Endodermal cell (in vitro differentiated cells): ENCODE data around the gene TNFSF10. TPM values are rescaled to one million over a fixed set of nuclear protein-coding genes. Genes with fewer than 3 reads are reported as not detected.

Source experiments
- DNase-seq: peaks from one replicate; pipeline ENCODE4 v3.0.0-alpha.2; 2017
- H3K27ac ChIP-seq: 2 replicates; pipeline ENCODE4 v1.5.1; 2013; ENCODE audit warnings: mild to moderate bottlenecking, low read depth, low read length, moderate library complexity
- H3K27me3 ChIP-seq: 2 replicates; pipeline ENCODE4 v1.6.1; 2013; ENCODE audit warnings: mild to moderate bottlenecking, low read length, moderate library complexity; ENCODE audit not compliant: insufficient read depth, control insufficient read depth, poor library complexity, severe bottlenecking
- H3K36me3 ChIP-seq: 2 replicates; pipeline ENCODE4 v1.7.0; 2013; ENCODE audit warnings: mild to moderate bottlenecking, low read length, moderate library complexity; ENCODE audit not compliant: control insufficient read depth, insufficient read depth
- H3K4me1 ChIP-seq: one replicate; pipeline ENCODE4 v1.7.0; 2013; ENCODE audit warnings: low read length; ENCODE audit not compliant: control insufficient read depth, insufficient read depth
- H3K4me3 ChIP-seq: 2 replicates; pipeline ENCODE4 v1.5.1; 2013; ENCODE audit warnings: mild to moderate bottlenecking, low read length, moderate library complexity
- H3K9ac ChIP-seq: 2 replicates; pipeline ENCODE4 v1.6.1; 2013; ENCODE audit warnings: mild to moderate bottlenecking, low read length, moderate library complexity; ENCODE audit not compliant: poor library complexity, severe bottlenecking; ENCODE audit errors: extremely low read depth
- H3K9me3 ChIP-seq: 2 replicates; pipeline ENCODE4 v1.6.1; 2013; ENCODE audit warnings: mild to moderate bottlenecking, low read length, moderate library complexity; ENCODE audit not compliant: control insufficient read depth
- H3K27ac Mint-ChIP-seq: 2 replicates; pipeline ENCODE4 v1.8.0; 2020; ENCODE audit warnings: mixed read lengths
- H3K27me3 Mint-ChIP-seq: 2 replicates; pipeline ENCODE4 v1.8.0; 2021; ENCODE audit warnings: mild to moderate bottlenecking, mixed read lengths; ENCODE audit not compliant: insufficient read depth
- H3K36me3 Mint-ChIP-seq: 2 replicates; pipeline ENCODE4 v1.8.0; 2020; ENCODE audit warnings: low read depth, mixed read lengths
- H3K4me1 Mint-ChIP-seq: 2 replicates; pipeline ENCODE4 v1.8.0; 2020; ENCODE audit warnings: mixed read lengths
- H3K4me3 Mint-ChIP-seq: 2 replicates; pipeline ENCODE4 v1.8.0; 2020; ENCODE audit warnings: mild to moderate bottlenecking, moderate library complexity, mixed read lengths
- H3K9me3 Mint-ChIP-seq: 2 replicates; pipeline ENCODE4 v1.8.0; 2020; ENCODE audit warnings: mild to moderate bottlenecking, mixed read lengths
- WGBS, 2 experiments: methylation state at CpG; one replicate each; pipeline versions ENCODE4 v1.1.5 to v1.1.7; 2013; ENCODE audit warnings: missing lambda C conversion rate in 2 of 2, mixed read lengths in 1 of 2; ENCODE audit not compliant: insufficient coverage in 1 of 2, insufficient read length in 1 of 2; 5-methylcytosine and 5-hydroxymethylcytosine counted together
- total RNA-seq, 2 donors: library from RNA; stranded (reverse); fragmentation: NEBNext Ultra II Directional in 1 of 2; extraction: Animal tissue kit (Norgen Biotek cat#: 25700) in 1 of 2; gene quantifications; 2 replicates in 1 of 2; 3 replicates in 1 of 2; pipeline ENCODE4 v1.2.1, GENCODE V29; 2021
- TF ChIP-seq, protein P1 (sequence below): fragments of 200-600 bp; sonication (generic); conservative IDR thresholded peaks from 2 replicates; pipeline ENCODE4 v1.5.0; 2021; ENCODE audit warnings: antibody characterized with exemption, mild to moderate bottlenecking

TNFSF10 gene
- total RNA-seq, 2 donors from 2014 or later: 0.51 TPM; not detected in 1

DNA sequence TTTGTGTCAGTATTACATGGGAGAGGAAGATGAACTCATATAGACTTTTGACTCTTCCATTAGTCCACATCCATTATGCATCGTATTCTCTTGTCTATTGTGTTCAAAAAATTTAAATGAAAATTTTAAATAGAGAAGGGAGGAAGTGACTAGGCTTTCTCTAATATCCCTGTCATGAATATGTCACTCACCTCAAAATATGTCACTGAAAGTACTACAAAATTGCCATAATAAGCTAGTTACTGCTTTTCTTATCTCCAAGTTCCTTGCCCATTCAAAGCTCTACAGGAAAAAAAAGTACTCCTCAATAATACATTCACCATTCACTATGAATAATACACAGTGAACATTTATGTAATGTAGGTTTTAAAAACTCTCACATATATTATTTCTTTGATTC lies 52.6 kb downstream of the TNFSF10 start:
- H3K27ac Mint-ChIP-seq: no peak overlapping the region
- Histone ChIP-seq H3K27me3 (no peaks in the 10 kb centered on the region), H3K9me3 (peaks cover 11% of the 10 kb centered on the region), H3K27ac (no peak overlapping the region), H3K4me3 (no peak overlapping the region), H3K9ac (no peak overlapping the region), H3K4me1 (peaks cover 4% of the 10 kb centered on the region), H3K36me3 (no peaks in the 10 kb centered on the region)
- TF ChIP-seq, protein P1, sequence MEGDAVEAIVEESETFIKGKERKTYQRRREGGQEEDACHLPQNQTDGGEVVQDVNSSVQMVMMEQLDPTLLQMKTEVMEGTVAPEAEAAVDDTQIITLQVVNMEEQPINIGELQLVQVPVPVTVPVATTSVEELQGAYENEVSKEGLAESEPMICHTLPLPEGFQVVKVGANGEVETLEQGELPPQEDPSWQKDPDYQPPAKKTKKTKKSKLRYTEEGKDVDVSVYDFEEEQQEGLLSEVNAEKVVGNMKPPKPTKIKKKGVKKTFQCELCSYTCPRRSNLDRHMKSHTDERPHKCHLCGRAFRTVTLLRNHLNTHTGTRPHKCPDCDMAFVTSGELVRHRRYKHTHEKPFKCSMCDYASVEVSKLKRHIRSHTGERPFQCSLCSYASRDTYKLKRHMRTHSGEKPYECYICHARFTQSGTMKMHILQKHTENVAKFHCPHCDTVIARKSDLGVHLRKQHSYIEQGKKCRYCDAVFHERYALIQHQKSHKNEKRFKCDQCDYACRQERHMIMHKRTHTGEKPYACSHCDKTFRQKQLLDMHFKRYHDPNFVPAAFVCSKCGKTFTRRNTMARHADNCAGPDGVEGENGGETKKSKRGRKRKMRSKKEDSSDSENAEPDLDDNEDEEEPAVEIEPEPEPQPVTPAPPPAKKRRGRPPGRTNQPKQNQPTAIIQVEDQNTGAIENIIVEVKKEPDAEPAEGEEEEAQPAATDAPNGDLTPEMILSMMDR: no peak
- no peaks in the 10 kb centered on the region for H3K27me3 Mint-ChIP-seq
- H3K4me1 Mint-ChIP-seq: peaks cover 9% of the 10 kb centered on the region
- no peak for DNase-seq
- peaks cover 12% of the 10 kb centered on the region for H3K9me3 Mint-ChIP-seq
- WGBS, 2 experiments: no CpG with 5 or more reads among the region's 1 CpG
- H3K4me3 Mint-ChIP-seq: no peak overlapping the region
- no peaks in the 10 kb centered on the region for H3K36me3 Mint-ChIP-seq

- Histone ChIP-seq H3K4me3 (no peak overlapping the region), H3K27me3 (no peaks in the 10 kb centered on the region), H3K9ac (no peak overlapping the region), H3K36me3 (no peaks in the 10 kb centered on the region), H3K9me3 (peaks cover 10% of the 10 kb centered on the region), H3K27ac (no peak overlapping the region), H3K4me1 (peaks cover 4% of the 10 kb centered on the region)
- 86% methylated on average over 2 of the region's 2 CpGs; no CpG with 5 or more reads in 1 of the 2 experiments for WGBS, 2 experiments
- Mint-ChIP-seq H3K27me3 (no peaks in the 10 kb centered on the region), H3K27ac (no peak overlapping the region), H3K9me3 (peaks cover 12% of the 10 kb centered on the region), H3K36me3 (no peaks in the 10 kb centered on the region), H3K4me3 (no peak overlapping the region), H3K4me1 (peaks cover 9% of the 10 kb centered on the region)
- DNase-seq: no peak
- TF ChIP-seq, protein P1: no peak
These were observed 55.9 kb downstream of the TNFSF10 start for GRCh38 chr3:172467170-172467824.

- H3K9me3 ChIP-seq: peaks cover 4% of the 10 kb centered on the region
- Mint-ChIP-seq H3K36me3 (no peaks in the 10 kb centered on the region), H3K27ac (no peak overlapping the region), H3K9me3 (peaks cover 6% of the 10 kb centered on the region), H3K4me1 (peaks cover 9% of the 10 kb centered on the region), H3K4me3 (no peak overlapping the region), H3K27me3 (no peaks in the 10 kb centered on the region)
- no peak overlapping the region for H3K9ac ChIP-seq
- peak overlapping the region; percentile 51 for H3K4me3 ChIP-seq
- peaks cover 4% of the 10 kb centered on the region for H3K4me1 ChIP-seq
- TF ChIP-seq, protein P1: no peak
- H3K27ac ChIP-seq: no peak overlapping the region
- H3K36me3 ChIP-seq: no peaks in the 10 kb centered on the region
- no peak for DNase-seq
- H3K27me3 ChIP-seq: no peaks in the 10 kb centered on the region
- WGBS, 2 experiments: 100% methylated on average over 1 of the region's 4 CpGs; no CpG with 5 or more reads in 1 of the 2 experiments
These were observed 56.6 kb downstream of the TNFSF10 start for GRCh38 chr3:172466553-172467130.
